ENCODE results near the gene PRG2. TPM values are rescaled to one million over a fixed set of nuclear protein-coding genes. Genes with fewer than 3 reads are reported as not detected.

Gene PRG2
- total RNA-seq, 1 experiment from 2014 or later, result not detected

GRCh38 chr11:57348636-57349313 is 41.7 kb downstream of the PRG2 start:
- TF ChIP-seq EZH2 (IDR thresholded peaks at IDR 0.05; ENCODE audit: low read depth) (no peak), CTCF (conservative IDR thresholded peaks at IDR 0.05) (no peak)
- Histone ChIP-seq H3K4me3 (no peak overlapping the region), H3K27me3 (ENCODE audit: insufficient read depth, low read depth) (peaks cover 14% of the 10 kb centered on the region), H3K79me2 (ENCODE audit: low read depth) (no peaks in the 10 kb centered on the region), H3K9me2 (ENCODE audit: insufficient read depth) (no peaks in the 10 kb centered on the region), H3K4me2 (no peak overlapping the region), H3K9me3 (ENCODE audit: insufficient read depth, low read depth) (peaks cover 10% of the 10 kb centered on the region), H3K36me3 (ENCODE audit: low read depth) (0 out of 2 replicates have a peak, but pooled peaks cover 4% of the 10 kb centered on the region), H3F3A (ENCODE audit: insufficient read depth, low read depth) (no peaks in the 10 kb centered on the region; the same call in 1 of the 2 replicates), H2AFZ (no peak overlapping the region), H3K27ac (no peak overlapping the region), H3K4me1 (replicated peaks; ENCODE audit: insufficient read depth) (no peaks in the 10 kb centered on the region), H4K20me1 (ENCODE audit: insufficient read depth) (no peaks in the 10 kb centered on the region)
- intact Hi-C loops (cut with micrococcal nuclease; ENCODE audit: unreplicated experiment), result loop anchor here (1.0 to 5.0 kb wide), 3 partner anchors 134 to 1324 kb away; no protein-coding TSS in a partner anchor
- ChIA-PET POLR2A (ENCODE audit: unreplicated experiment) (no interaction called here), CTCF (interaction anchor here (0.5 kb wide), 1 partner anchor 12 kb away, joined by 3 read pairs; no protein-coding TSS in a partner anchor)
- BruUV-seq (replicated peaks), result no TSS peak
- DNase-seq, result no peak

GRCh38 chr11:57348052-57348451 is 42.4 kb downstream of the PRG2 start:
- no peak for DNase-seq
- Histone ChIP-seq H3K9me3 (ENCODE audit: insufficient read depth, low read depth) (peaks cover 10% of the 10 kb centered on the region), H2AFZ (no peak overlapping the region), H3K27ac (no peak overlapping the region), H4K20me1 (ENCODE audit: insufficient read depth) (no peaks in the 10 kb centered on the region), H3K9me2 (ENCODE audit: insufficient read depth) (no peaks in the 10 kb centered on the region), H3F3A (ENCODE audit: insufficient read depth, low read depth) (no peaks in the 10 kb centered on the region; the same call in 1 of the 2 replicates), H3K4me2 (no peak overlapping the region), H3K27me3 (ENCODE audit: insufficient read depth, low read depth) (peaks cover 13% of the 10 kb centered on the region), H3K36me3 (ENCODE audit: low read depth) (0 out of 2 replicates have a peak, but pooled peaks cover 4% of the 10 kb centered on the region), H3K4me3 (no peak overlapping the region), H3K4me1 (replicated peaks; ENCODE audit: insufficient read depth) (no peaks in the 10 kb centered on the region), H3K79me2 (ENCODE audit: low read depth) (no peaks in the 10 kb centered on the region)
- BruUV-seq (replicated peaks), result no TSS peak
- POLR2A ChIA-PET (ENCODE audit: unreplicated experiment), result no interaction called here
- intact Hi-C loops (cut with micrococcal nuclease; ENCODE audit: unreplicated experiment), result loop anchor here (5.0 kb wide), 2 partner anchors 134 to 1324 kb away; no protein-coding TSS in a partner anchor
- TF ChIP-seq EZH2 (IDR thresholded peaks at IDR 0.05; ENCODE audit: low read depth) (no peak), CTCF (conservative IDR thresholded peaks at IDR 0.05) (no peak)
- CTCF ChIA-PET, result no interaction called here

- Histone ChIP-seq H3K4me2 (no peak overlapping the region), H4K20me1 (ENCODE audit: insufficient read depth) (no peaks in the 10 kb centered on the region), H3K79me2 (ENCODE audit: low read depth) (no peaks in the 10 kb centered on the region), H3K9me2 (ENCODE audit: insufficient read depth) (no peaks in the 10 kb centered on the region), H3K27me3 (ENCODE audit: insufficient read depth, low read depth) (peaks cover 9% of the 10 kb centered on the region; the same call in 1 of the 2 replicates), H3K4me3 (no peak overlapping the region), H2AFZ (no peak overlapping the region), H3K9me3 (ENCODE audit: insufficient read depth, low read depth) (peaks cover 10% of the 10 kb centered on the region), H3K36me3 (ENCODE audit: low read depth) (0 out of 2 replicates have a peak, but pooled peaks cover 4% of the 10 kb centered on the region), H3K4me1 (replicated peaks; ENCODE audit: insufficient read depth) (no peaks in the 10 kb centered on the region), H3F3A (ENCODE audit: insufficient read depth, low read depth) (no peaks in the 10 kb centered on the region; the same call in 1 of the 2 replicates), H3K27ac (no peak overlapping the region)
- CTCF ChIA-PET, result no interaction called here
- intact Hi-C loops (cut with micrococcal nuclease; ENCODE audit: unreplicated experiment), result loop anchor here (5.0 kb wide), 2 partner anchors 135 to 1325 kb away; no protein-coding TSS in a partner anchor
- TF ChIP-seq CTCF (conservative IDR thresholded peaks at IDR 0.05) (no peak), EZH2 (IDR thresholded peaks at IDR 0.05; ENCODE audit: low read depth) (no peak)
- POLR2A ChIA-PET (ENCODE audit: unreplicated experiment), result no interaction called here
- DNase-seq, result no peak
- BruUV-seq (replicated peaks), result no TSS peak
Observed at GRCh38 chr11:57347336-57347735, 43.1 kb downstream of the PRG2 start.
